ENCODE results near the gene PHETA2.

Gene PHETA2

GRCh38 chr22:42074132-42074811, at the start of gene PHETA2:
PHETA2 (plus strand) TSS chr22:42074248; CDS start chr22:42077294, 3,046 bp downstream.
- no peak for DNase-seq (ENCODE audit: low read depth)

- no peak for DNase-seq (ENCODE audit: low read depth)
Observed at GRCh38 chr22:42025421-42025820, 48.6 kb upstream of the PHETA2 start.

- DNase-seq (ENCODE audit: low read depth), result no peak
Observed at GRCh38 chr22:42026705-42027104, 47.3 kb upstream of the PHETA2 start.

DNA sequence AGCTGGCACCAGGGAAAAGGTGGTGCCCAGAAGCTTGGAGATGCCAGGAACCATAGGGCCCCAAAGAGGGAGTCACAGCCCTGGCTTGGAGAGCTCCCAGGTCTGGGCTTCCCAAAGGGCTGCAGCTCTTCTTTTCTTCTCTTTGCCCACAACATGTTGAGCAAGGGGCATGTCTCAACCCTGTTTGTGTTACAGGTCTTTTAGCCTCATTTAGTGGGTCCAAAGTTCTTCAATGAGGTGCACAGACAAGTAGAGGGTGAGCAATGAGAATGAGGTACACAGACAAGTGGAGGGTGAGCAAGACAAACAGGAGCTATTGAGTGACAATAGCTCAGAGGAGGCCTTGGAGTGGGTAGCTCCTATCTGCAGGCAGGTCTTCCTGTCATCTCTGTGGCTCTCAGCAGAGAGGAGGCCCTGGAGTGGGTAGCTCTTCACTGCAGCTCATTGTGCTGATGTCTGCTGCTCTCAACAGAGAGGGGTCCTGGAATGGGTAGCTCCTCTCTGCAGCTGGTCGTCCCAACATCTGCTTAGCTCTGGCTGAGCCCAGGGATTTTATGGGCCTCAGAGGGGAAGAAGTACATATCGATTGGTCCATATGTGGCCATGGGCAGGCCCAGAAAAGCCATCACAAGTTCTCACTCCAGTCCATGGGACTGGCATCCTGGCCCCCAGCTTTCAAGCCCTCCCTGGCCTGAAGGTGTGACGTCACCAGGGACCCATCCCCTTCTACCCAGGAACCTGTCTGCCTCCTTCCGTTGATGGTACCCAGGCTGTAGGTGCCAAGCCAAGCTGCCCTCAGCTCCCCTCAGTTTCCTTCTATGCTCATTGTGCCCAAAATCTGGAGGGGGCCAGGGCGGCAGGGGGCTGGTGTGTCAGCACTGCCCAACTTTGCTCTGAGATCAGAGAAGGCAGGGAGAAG, 40.5 kb upstream of the PHETA2 start:
- DNase-seq (ENCODE audit: low read depth), result no peak

GRCh38 chr22:42035256-42035655, 38.8 kb upstream of the PHETA2 start:
- DNase-seq (ENCODE audit: low read depth), result no peak

DNA sequence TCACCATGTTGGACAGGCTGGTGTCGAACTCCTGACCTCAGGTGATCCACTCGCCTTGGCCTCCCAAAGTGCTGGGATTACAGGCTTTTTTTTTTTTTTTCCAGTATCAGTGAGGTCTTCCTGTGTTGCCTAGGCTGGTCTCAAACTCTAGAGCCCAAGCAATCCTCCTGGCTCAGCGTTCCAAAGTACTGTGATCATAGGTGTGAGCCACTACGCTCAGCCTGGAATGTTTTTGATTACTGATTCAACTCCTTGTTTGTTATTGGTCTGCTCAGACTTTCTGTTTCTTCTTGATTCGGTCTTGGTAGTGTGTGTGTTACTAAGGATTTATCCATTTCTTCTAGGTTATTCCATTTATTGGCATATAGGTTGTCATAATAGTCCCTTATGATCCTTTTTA, 34.8 kb upstream of the PHETA2 start:
- DNase-seq (ENCODE audit: low read depth), result no peak

DNA sequence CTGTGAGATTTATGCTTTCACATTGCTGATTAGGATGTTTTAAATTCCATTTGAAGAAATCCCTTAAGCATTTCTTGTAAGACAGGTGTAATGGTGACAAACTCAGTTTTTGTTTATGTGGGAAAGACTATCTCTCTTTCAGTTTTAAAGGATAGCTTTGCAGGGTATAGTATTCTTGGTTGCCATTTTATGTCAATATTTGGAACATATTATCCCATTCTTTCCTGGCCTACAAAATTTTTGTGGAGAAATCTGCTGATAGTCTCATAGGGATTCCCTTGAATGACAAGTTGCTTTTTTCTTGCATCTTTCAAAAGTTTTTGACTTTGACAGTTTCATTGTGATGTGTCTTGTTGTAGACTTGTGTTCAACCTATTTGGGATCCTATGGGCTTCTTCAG, 32.3 kb upstream of the PHETA2 start:
- no peak for DNase-seq (ENCODE audit: low read depth)

DNA sequence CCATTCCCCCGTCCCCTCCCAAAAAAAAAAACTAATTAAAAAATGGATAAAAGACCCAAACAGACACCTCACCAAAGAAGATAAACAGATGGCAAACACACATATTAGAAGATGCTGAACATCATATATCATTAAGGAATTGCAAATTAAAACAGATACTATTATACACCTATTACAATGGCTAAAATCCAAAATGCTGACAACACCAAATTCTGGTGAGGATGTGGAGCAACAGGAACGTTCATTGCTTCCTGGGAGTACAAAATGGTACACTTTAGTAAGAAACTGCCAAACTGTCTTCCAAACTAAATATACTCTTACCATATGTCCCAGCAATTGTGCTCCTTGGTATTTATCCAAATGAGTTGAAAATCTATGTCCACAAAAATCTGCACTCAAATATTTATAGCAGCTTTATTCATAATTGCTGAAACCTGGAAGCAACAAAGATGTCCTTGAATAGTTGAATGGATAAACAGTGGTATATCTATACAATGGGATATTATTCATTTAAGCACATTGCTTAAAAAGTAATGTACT, 23.3 kb upstream of the PHETA2 start:
- no peak for DNase-seq (ENCODE audit: low read depth)

DNA sequence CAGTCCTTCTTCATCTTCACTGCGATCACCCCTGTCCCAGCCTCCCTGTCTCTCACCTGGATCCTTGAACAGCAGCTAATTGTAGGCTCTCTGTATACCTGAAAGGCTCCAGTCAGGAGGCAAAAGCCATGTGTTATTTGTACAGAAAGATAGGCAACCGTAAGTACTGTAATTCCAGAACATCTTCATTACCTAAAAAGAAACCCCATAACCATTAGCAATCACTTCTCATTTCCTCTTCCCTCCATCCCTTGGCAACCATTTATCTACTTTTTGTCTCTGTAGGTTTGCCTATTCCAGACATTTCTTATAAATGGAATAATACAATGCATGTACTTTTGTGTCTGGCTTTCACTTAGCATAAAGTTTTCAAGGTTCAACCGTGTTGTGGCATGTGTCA, 21.3 kb upstream of the PHETA2 start:
- DNase-seq (ENCODE audit: low read depth), result no peak

DNA sequence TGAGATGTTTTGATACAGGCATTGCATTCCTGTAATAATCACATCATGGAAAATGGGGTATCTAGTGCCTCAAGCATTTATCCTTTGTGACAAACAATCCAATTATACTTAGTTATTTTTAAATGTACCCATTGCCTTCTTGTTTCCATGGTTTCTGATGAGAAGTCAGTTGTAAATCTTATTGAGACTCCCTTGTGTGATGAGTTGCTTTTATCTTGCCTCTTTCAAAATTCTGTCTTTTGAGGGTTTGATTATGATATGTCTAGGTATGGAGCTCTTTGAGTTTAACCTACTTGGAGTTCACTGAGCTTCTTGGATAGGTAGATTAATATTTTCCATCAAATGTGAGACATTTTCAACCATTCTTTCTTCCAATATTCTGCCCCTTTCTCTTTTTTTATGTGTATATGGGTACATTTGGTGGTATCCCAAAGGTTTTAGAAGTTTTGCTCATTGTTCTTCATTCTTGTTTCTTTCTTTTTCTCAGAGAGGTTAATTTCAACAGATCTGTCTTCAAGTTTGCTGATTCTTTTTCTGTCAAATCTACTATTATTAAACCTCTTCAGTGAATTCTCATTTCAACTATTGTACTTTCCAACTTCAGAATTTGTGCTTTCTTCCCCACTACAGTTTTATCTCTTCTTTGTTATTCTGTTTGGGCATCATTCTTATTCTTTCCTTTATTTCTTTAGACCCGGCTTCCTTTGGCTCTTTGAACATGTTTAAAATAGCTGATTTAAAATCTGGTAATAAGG, 17.1 kb upstream of the PHETA2 start:
- no peak for DNase-seq (ENCODE audit: low read depth)

DNA sequence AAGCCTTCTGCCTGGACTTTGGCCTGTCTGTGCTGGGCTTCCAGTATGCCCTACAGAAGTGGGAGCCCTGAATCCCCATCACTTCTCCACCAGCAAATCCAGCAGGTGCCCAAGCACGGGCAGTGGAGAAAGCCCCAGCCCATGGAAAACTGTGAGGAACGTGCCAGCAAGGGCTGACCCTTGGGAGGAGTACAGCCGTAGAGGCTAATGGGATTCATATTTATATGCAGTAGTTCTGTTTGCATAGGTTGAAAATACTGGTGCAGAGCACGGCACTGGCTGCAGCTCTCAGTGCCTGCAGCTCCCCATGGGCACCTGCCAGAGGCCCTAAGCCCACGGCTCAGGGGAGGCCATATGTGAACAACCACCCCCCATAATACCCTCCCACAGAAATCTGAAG, 13.6 kb upstream of the PHETA2 start:
- DNase-seq (ENCODE audit: low read depth), result no peak

DNA sequence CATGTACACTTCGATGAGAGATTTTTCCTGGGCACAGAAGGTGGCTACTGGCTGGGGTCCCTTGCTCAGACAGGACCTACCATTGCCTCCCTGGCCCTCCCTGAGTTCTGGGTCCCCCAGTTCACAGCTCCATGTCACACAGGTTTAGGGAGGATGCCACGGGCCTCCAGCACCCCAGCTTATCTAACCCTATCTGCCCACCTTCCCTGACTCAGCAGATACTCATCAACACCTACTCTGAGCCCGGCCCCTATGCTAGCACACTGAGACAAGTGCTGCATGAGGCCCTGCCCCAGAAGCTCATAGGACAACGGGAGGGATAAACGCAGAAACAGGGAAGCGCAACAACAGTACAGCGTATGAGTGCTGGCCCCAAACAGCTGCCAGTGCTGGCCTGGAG, 13.0 kb upstream of the PHETA2 start:
- no peak for DNase-seq (ENCODE audit: low read depth)

DNA sequence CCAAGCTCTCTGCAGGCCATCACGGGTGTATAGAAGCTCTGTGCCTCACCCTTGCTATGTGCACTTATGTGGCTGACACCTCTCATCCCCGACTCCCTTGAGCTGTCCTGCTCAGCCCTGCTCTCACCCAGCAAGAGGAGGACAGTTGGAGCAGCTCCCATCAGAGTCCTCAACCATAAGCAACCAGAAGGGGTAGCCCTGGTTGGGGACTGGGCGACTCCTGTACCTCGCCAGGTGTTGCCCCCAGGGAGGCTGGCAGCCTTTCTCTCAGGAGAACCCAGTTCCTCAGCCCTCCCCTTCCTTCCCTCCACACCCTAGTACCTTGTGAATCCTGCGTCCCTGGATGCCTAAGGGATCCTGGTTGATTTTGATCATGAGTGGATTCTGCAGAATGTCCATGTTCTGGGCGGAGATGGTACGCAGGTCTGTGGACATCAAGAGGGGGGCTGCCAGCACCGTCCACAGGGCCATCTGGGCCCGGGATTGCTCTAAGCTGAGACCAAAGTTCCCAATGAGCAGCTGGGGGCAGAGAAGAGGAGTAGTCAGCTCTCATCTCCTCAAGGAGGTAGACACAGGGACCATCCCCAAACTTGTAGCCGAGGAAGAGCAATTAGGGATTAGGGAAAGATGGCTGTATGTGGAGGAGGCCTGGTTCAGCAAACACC, 11.4 kb upstream of the PHETA2 start:
- DNase-seq (ENCODE audit: low read depth), result no peak

DNA sequence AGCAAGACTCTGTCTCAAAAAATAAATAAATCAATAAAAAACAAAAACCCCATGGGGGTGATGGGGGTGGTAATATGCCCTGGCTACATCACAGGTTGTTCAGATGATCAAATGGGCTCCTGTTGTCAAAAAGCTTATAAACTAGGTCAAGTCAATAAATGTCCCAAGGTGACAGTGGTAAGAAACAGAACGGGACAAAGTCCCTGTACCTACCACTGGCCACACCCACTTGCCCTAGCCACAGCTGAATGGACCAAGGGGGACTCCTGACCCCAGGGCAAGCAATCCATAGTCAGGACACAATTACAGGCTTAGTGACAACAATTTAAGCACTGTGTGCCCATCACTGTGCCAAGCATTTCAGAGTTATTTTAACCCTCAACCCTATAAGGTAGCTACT, 9.4 kb upstream of the PHETA2 start:
- DNase-seq (ENCODE audit: low read depth), result no peak

DNA sequence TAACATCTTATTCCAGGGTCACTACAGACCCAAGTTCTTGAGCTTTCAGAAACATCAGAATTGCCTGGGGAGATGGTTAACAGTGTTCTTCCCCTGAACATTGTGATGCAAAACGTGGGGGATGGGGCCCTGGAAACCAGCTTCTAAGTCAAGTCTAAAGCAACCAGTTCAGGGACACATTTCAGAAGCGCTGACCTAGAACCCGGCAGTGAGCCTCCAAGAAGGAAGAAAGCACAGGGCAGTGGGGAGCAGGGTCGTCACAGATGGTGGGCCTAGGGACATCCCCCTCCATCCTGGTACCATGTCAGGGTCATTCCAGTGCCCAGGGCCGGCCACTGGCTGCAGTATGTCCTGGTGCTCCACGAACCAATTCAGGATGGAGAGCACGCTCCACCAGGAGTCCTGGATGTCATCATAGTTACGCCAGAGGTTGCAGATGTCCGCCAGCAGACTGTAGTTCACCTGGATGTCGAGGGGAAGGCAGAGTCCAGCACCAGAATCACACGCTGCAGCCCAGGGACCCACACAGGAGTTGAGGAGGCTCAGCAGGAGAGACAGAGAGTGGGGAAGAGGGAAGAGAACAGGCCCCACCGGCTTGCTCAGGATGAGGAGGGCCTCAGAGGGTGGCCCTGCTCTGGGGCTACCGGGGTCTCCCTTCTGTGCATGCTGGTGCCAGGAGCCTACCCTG, 8.5 kb upstream of the PHETA2 start:
- no peak for DNase-seq (ENCODE audit: low read depth)

DNA sequence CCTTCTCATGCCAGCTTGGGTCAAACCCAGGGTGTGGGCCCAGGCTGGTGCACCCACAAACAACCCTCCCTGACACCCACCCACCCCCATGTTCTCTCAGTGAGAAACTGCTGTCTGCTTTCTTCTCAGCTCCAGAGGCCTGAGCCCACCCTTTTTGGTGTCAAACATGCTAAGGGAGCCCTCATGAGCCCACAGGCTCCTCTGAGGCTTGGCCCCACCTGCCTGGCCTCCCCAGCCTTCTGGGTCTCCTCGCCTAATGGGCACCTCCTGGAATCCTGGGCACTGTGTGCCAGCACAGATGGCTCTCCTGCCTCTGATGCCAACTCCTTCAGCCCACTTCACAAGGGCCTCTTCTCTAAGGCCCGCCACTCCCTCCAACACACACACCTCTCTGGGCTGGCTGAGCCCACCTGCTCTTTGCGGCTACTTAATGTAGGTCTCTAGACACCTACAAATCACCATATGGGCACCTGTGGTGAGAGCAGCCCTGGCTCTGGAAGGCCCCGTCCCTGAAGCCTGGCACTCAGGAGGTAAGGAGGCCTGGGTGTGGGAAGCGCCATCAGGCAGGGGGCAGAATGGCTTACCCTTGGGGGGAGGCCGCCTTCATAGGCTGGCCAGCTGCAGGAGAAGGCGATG, 7.8 kb upstream of the PHETA2 start:
- no peak for DNase-seq (ENCODE audit: low read depth)

GRCh38 chr22:42066937-42067336, 7.1 kb upstream of the PHETA2 start:
- no peak for DNase-seq (ENCODE audit: low read depth)

GRCh38 chr22:42067671-42068251, 6.3 kb upstream of the PHETA2 start:
- no peak for DNase-seq (ENCODE audit: low read depth)

- DNase-seq (ENCODE audit: low read depth), result no peak
Observed at GRCh38 chr22:42068291-42068690, 5.8 kb upstream of the PHETA2 start.

- DNase-seq (ENCODE audit: low read depth), result no peak
Observed at GRCh38 chr22:42069801-42070516, 4.1 kb upstream of the PHETA2 start.

All from stimulated activated CD8-positive, alpha-beta memory T cell treated with anti-CD3 and anti-CD28 coated beads, Interleukin-4, amount 100 ng/mL, for 24 hours (primary cell).